Activated T-helper 9 cell treated with anti-CD3 and anti-CD28 coated beads, Interleukin-2, amount 50 U/mL, for 16 hours (primary cell): ENCODE results near the gene RPL14.
"Not testable (repeated sequence)": the region's sequence is repeated elsewhere in the genome, so short reads cannot be mapped to it uniquely, and the experiment has no call there.

ENCODE experiments used
- DNase-seq: peaks from one replicate; pipeline ENCODE4 v3.0.0-alpha.2; 2020; ENCODE audit warnings: low read depth

RPL14 gene

GRCh38 chr3:40456940-40457823 is at the start of gene RPL14:
RPL14 (plus strand) TSS chr3:40457339; CDS start chr3:40457472, 133 bp downstream.
- peak; percentile 91 for DNase-seq

- no peak for DNase-seq
These were observed 49.5 kb upstream of the RPL14 start for GRCh38 chr3:40407611-40408010.

GRCh38 chr3:40414270-40414669 is 42.9 kb upstream of the RPL14 start:
- no peak for DNase-seq

- no peak for DNase-seq
These were observed 39.1 kb upstream of the RPL14 start for GRCh38 chr3:40417845-40418543.

- no peak for DNase-seq
These were observed 34.3 kb upstream of the RPL14 start for GRCh38 chr3:40422861-40423260.

GRCh38 chr3:40427045-40427669 is 30.0 kb upstream of the RPL14 start:
- DNase-seq = no peak

GRCh38 chr3:40432793-40433192 is 24.3 kb upstream of the RPL14 start:
- no peak for DNase-seq

GRCh38 chr3:40437889-40438288 is 19.2 kb upstream of the RPL14 start:
- no peak for DNase-seq

GRCh38 chr3:40445062-40445461 is 12.1 kb upstream of the RPL14 start:
- DNase-seq = no peak

- no peak for DNase-seq
These were observed 11.3 kb upstream of the RPL14 start for GRCh38 chr3:40445880-40446279.

GRCh38 chr3:40450438-40450837 is 6.7 kb upstream of the RPL14 start:
- no peak for DNase-seq

- no peak for DNase-seq
These were observed 5.6 kb upstream of the RPL14 start for GRCh38 chr3:40451551-40451950.

- no peak for DNase-seq
These were observed 5.1 kb upstream of the RPL14 start for GRCh38 chr3:40452057-40452456.

- no peak for DNase-seq
These were observed 4.6 kb upstream of the RPL14 start for GRCh38 chr3:40452562-40452875.

- DNase-seq = peak; percentile 95
These were observed 4.0 kb upstream of the RPL14 start for GRCh38 chr3:40452876-40453730.

- no peak for DNase-seq
These were observed 3.2 kb upstream of the RPL14 start for GRCh38 chr3:40453933-40454332.

- DNase-seq = no peak
These were observed 1.8 kb upstream of the RPL14 start for GRCh38 chr3:40455328-40455727.

- DNase-seq = no peak
These were observed 730 bp upstream of the RPL14 start for GRCh38 chr3:40456279-40456939.

GRCh38 chr3:40458473-40458872 is 1.3 kb downstream of the RPL14 start:
- no peak for DNase-seq

- DNase-seq = not testable (repeated sequence)
These were observed 3.3 kb downstream of the RPL14 start for GRCh38 chr3:40460481-40460880.

GRCh38 chr3:40461161-40461560 is 4.0 kb downstream of the RPL14 start:
- no peak for DNase-seq

- DNase-seq = not testable (repeated sequence)
These were observed 5.7 kb downstream of the RPL14 start for GRCh38 chr3:40462838-40463237.
